Mucosa of descending colon (tissue), 3 donors: ENCODE measurements around the gene NRG3. TPM values are rescaled to one million over a fixed set of nuclear protein-coding genes. Genes with fewer than 3 reads are reported as not detected.

Source experiments
- ATAC-seq: fragments of 200-7000 bp; cut with Tn5 transposase; one replicate; pipeline ENCODE4 v1.9.1; 2020; ENCODE audit warnings: mild to moderate bottlenecking, moderate library complexity
- DNase-seq, 3 donors: peaks; one replicate each; pipeline ENCODE4 v3.0.0-alpha.2; 2020
- H3K36me3 ChIP-seq: fragments of 200-600 bp; one replicate; pipeline ENCODE4 v1.8.0; 2021; ENCODE audit warnings: low read depth, mild to moderate bottlenecking
- H3K4me1 ChIP-seq: fragments of 200-600 bp; one replicate; pipeline ENCODE4 v1.8.0; 2021; ENCODE audit warnings: low read depth, mild to moderate bottlenecking
- H3K4me3 ChIP-seq: fragments of 200-600 bp; one replicate; pipeline ENCODE4 v1.8.0; 2021; ENCODE audit warnings: mild to moderate bottlenecking
- H3K9me3 ChIP-seq: fragments of 200-600 bp; one replicate; pipeline ENCODE4 v1.8.0; 2021; ENCODE audit warnings: mild to moderate bottlenecking
- CTCF ChIP-seq: fragments of 200-600 bp; IDR thresholded peaks from one replicate; pipeline ENCODE4 v1.8.0; 2022; ENCODE audit warnings: antibody characterized with exemption, mild to moderate bottlenecking
- intact Hi-C, 2 donors: fragments of 100-400 bp; cut with DNase I in 1 of 2; cut with micrococcal nuclease in 1 of 2; formaldehyde crosslinking; loops; one replicate each; pipeline versions ENCODE4 v1.11.0 to v1.11.1; 2022; cut with DNase I, micrococcal nuclease
- total RNA-seq, 3 donors: library from RNA; stranded (reverse); fragmentation: NEBNext Ultra II Directional in 2 of 3; extraction: Animal tissue kit (Norgen Biotek cat#: 25700) in 2 of 3; gene quantifications; one replicate each; pipeline versions ENCODE4 v1.2.1 to v1.2.4, GENCODE V29; 2021 to 2023
- donor health status: DM: no; HTN: no; CAD: no; lungs with moderate emphysema.
- donor health status: DM: no; HTN: no; CAD: no.
- donor health status: DM: no; HTN: yes; CAD: no.

NRG3 gene
- total RNA-seq, 3 donors from 2014 or later = 0.12 to 0.73 (median 0.23) TPM

GRCh38 chr10:82353381-82353780 lies 478.4 kb downstream of the NRG3 start:
- Histone ChIP-seq H3K36me3 (no peaks in the 10 kb centered on the region), H3K4me1 (no peaks in the 10 kb centered on the region), H3K4me3 (no peak overlapping the region), H3K9me3 (no peaks in the 10 kb centered on the region)
- ATAC-seq = no peak
- no peak for TF ChIP-seq CTCF
- intact Hi-C loops = no loop called here
- no peak for DNase-seq

DNA sequence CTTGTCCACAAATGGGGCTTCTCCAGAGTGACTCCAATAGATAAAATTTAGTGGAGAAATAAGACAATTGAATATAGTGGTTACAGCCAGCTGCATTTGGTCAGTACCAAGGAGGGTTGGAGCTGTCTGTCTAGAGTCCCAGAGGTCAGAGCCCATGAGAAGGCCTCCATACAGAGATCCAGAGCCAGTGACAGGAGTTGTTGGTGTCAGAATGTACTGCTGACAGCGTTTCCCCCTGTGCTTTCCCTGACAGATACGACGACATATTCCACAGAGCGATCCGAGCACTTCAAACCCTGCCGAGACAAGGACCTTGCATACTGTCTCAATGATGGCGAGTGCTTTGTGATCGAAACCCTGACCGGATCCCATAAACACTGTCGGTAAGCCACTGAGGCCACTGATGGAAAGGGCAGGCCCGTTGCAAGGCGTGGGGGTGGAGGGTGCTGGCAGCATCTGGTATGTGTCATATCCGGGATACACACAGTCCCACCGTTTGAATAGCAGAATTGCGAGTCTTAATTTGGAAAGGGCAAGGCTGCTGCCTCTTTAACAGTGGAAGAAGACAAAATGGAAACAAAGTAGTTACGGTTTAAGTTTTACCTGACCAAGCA lies 483.6 kb downstream of the NRG3 start:
- intact Hi-C loops = no loop called here
- no peak for DNase-seq

DNA sequence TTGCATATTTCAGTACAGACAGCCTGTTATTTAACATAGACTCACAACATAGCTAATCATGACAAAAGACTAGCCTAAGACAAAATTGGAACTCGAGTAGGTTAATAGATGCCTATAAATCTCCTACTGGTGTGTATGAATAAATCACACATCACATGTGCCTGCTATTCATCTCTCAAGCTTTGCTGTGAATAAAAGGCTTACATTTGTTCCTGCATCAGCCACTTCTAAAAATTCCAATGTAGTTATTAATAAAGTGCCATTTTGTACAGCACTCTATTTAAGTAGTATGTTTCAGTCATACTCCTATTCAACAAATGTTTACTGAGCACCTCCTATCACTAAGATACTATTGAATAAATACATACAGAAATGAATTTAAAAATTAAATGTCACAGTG lies 486.3 kb downstream of the NRG3 start:
- Histone ChIP-seq H3K36me3 (no peaks in the 10 kb centered on the region), H3K4me3 (no peak overlapping the region), H3K4me1 (no peaks in the 10 kb centered on the region), H3K9me3 (no peaks in the 10 kb centered on the region)
- DNase-seq (no peak), ATAC-seq (no peak)
- no peak for TF ChIP-seq CTCF
- intact Hi-C loops = no loop called here

More for the DNA sequence above, 483.6 kb downstream of the NRG3 start:
- H3K36me3 ChIP-seq = no peaks in the 10 kb centered on the region
- peak; percentile 25 for ATAC-seq
- TF ChIP-seq CTCF = no peak
- H3K4me1 ChIP-seq = no peaks in the 10 kb centered on the region
- no peaks in the 10 kb centered on the region for H3K9me3 ChIP-seq
- H3K4me3 ChIP-seq = no peak overlapping the region

DNA sequence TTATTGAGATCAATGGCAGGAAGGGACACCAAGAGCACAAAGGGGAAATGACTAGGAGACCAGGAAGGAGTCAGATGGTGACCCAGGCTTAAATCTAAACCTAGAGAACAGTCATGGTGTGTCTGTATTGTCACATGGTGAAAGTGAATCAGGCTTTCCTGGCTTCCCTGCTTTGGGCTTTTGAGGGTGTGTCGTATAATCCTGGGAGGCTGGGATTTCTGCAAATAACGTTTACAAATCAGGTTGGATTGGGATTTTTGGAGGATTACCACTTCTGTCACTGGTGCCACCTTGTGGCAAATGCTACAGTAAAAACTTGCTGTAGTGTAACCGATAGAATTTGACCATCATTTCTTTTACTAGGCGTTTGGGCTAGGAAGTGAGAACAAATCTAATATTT lies 502.6 kb downstream of the NRG3 start:
- H3K4me1 ChIP-seq = no peaks in the 10 kb centered on the region
- intact Hi-C loops = no loop called here
- DNase-seq = peak in 1 of 3 donors; percentile 67
- no peaks in the 10 kb centered on the region for H3K9me3 ChIP-seq
- no peak overlapping the region for H3K4me3 ChIP-seq
- no peak for ATAC-seq
- H3K36me3 ChIP-seq = no peaks in the 10 kb centered on the region
- TF ChIP-seq CTCF = no peak

GRCh38 chr10:82378146-82378545 lies 503.2 kb downstream of the NRG3 start:
- peak in 1 of 3 donors; percentile 11 for DNase-seq
- intact Hi-C loops = no loop called here

More at GRCh38 chr10:82378146-82378545, 503.2 kb downstream of the NRG3 start:
- no peaks in the 10 kb centered on the region for H3K4me1 ChIP-seq
- H3K4me3 ChIP-seq = no peak overlapping the region
- H3K36me3 ChIP-seq = no peaks in the 10 kb centered on the region
- TF ChIP-seq CTCF = no peak
- no peaks in the 10 kb centered on the region for H3K9me3 ChIP-seq
- no peak for ATAC-seq
